ENCODE results near the gene ITGB5. TPM values are rescaled to one million over a fixed set of nuclear protein-coding genes. Genes with fewer than 3 reads are reported as not detected.

Gene ITGB5, protein sequence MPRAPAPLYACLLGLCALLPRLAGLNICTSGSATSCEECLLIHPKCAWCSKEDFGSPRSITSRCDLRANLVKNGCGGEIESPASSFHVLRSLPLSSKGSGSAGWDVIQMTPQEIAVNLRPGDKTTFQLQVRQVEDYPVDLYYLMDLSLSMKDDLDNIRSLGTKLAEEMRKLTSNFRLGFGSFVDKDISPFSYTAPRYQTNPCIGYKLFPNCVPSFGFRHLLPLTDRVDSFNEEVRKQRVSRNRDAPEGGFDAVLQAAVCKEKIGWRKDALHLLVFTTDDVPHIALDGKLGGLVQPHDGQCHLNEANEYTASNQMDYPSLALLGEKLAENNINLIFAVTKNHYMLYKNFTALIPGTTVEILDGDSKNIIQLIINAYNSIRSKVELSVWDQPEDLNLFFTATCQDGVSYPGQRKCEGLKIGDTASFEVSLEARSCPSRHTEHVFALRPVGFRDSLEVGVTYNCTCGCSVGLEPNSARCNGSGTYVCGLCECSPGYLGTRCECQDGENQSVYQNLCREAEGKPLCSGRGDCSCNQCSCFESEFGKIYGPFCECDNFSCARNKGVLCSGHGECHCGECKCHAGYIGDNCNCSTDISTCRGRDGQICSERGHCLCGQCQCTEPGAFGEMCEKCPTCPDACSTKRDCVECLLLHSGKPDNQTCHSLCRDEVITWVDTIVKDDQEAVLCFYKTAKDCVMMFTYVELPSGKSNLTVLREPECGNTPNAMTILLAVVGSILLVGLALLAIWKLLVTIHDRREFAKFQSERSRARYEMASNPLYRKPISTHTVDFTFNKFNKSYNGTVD
- 137 and 281 TPM in 2 replicates for total RNA-seq

DNA sequence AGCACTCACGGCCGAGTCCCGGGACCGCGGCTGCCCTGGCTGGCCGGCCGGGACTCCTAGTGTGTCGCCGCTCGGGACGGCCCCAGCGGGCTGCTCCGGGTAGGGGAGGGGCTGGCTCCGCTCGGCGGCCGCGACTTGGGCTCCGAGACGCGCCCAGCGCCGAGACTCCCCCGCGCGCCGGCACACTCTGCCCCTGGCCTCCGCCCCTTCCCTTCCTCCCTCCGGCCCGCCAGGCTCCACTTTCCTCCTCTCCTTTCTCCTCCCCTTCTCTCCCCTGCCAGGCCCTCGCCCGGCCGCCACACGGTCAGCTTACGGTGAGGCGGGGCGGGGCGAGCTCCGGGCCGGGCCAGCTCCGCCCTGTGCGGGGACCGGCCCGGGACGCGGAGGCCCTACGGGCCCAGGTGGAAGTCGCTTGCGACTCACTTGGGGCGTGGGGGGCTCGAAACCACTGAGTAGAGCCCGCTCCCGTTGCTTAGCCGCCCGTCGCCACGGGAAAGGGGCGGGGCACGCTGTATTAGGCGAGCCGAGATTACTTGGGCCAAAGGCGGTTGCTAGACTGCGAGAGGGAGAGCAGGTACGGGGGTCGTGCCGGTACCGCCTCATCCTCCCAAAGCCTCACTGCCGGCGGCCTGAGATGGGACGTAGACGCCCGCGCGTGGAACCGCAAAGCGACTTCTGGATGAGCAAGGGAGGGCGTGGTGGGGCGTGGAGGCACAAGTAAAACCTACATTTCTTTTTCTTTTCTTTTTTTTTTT is at the start of gene ITGB5:
TSS of gene ITGB5 (minus strand) at position 189 of the 755 bp plus-strand sequence. CDS start 365 bp downstream, outside the sequence.

DNA sequence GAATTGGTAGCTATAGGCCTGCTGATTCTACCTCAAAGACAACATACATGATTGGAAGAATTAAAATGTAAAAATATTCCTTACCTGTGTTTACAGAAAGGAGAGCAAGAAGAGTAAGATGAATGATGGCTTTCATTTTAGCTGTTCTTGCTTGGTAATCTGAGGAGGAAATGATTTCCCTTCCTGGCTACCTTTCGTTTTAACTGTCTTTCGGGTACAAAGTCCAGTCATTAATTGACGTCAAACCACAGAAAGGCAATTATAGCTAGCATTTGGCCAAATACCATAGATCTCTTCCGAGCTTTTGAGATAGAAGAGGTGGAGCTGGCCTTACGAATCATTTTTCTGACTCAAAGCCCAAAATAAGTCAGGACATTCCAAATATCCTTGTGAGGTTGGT is 47.4 kb upstream of the ITGB5 start, which contains the start of gene MUC13:
TSS of gene MUC13 (minus strand) at position 175 of the 400 bp plus-strand sequence. CDS start at position 136, 39 bp downstream.

DNA sequence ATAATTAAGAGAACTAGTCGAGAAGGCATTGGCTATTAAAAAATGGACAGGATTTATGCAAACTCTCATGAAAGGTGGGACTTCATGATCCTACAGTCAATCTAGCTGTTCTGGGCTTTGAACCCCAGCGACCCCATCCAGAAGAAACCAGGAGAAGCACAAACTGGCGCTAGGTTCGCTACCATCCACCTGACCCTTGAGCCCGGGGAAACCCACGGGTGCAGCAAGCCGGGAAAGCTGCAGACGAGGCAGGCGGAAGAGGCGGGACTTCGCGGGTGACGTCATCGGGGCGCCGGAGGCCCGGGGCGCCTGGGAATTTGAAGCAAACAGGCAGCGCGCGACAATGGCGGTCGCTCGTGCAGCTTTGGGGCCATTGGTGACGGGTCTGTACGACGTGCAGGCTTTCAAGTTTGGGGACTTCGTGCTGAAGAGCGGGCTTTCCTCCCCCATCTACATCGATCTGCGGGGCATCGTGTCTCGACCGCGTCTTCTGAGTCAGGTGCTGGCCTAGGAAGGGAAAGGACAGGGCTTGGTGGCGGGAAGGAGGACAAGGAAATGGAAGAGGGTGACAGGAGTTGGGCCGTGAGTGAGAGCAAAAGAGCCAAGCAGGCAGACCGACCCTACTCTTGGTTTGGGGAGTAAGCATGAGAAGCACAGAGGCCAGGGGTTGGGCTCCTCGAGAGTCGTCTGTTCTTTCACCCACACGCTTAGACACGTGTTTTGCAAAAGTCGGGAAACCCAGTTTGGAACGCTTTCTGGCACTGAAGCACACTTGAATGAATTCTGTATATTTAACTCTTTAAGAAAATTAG is 156.8 kb downstream of the ITGB5 start, which contains the start of gene UMPS:
TSS of gene UMPS (plus strand) at position 324 of the 812 bp plus-strand sequence. CDS start at position 344, 20 bp downstream.

Other genes with a start within 250 kb of the ITGB5 start
- 10.1 and 29.6 TPM in 2 replicates for gene UMPS, start 156.9 kb downstream of the ITGB5 start, total RNA-seq
- gene MUC13, start 47.4 kb upstream of the ITGB5 start, total RNA-seq: not detected in 2 replicates
- gene HEG1, start 168.6 kb upstream of the ITGB5 start, total RNA-seq: 100 and 158 TPM in 2 replicates